GM15510 (cell line): ENCODE data around the gene HECW1.

Experiments used
- POLR2A ChIP-seq: IDR thresholded peaks from 3 replicates; pipeline ENCODE4 v1.6.1; 2011; ENCODE audit warnings: borderline replicate concordance; ENCODE audit not compliant: insufficient read length; ENCODE audit errors: extremely low read depth

The HECW1 gene

DNA sequence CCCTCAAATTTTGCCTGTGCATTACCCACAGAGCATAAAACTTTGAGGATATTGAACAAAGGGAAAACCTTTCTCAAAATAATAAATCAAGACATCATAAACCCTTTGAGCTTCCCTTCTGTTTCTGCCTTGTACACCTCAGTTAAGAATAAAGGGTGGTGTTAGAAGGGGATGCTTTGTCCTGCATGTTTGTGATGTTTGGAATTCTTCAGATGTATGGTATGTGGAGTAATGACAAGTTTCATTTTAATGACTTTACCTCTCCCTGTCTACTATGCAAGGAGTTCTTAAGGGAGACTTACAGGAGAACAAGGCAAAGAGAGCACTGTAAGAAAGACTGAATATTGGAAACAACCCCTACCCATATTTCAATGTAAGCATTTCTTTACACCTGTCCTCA is 99.2 kb downstream of the HECW1 start:
- no peak for TF ChIP-seq POLR2A

DNA sequence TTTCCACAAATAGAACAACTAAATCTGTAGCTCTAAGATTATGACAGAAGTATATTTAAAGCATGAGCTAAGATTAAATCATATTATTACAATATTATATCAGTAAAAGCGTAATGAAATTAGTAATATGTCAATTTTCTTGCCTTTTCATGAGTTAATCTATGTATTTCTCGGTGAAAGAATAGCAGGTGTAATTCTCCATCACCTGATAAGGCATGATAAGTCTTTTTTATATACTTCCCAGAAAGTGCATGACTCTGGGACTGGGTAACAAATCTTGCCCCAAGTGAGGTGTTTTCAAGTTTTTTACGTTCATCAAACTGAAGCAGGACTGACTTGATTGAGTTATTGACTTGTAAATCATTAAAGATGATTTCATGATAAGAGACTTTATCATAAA is 100.5 kb downstream of the HECW1 start:
- no peak for TF ChIP-seq POLR2A

GRCh38 chr7:43215061-43215460 is 102.6 kb downstream of the HECW1 start:
- TF ChIP-seq POLR2A = no peak

DNA sequence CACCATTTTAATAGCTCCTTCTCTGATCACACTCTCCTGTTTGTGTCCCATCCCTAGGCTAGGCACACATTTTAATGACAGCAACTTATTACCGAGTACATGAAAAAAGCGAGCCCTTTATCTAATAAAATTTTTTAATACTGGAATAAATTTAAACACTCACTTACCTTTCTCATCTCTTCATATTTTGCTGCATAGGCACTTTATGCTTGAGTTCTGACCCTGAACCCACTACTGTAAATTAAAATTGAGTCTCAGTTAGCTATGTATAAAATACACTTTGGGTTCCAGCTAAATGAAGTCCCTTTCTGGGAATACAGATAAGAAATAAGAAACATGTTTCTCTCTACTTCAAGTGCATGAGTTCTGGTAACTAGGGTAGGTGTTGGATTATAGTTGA is 104.6 kb downstream of the HECW1 start:
- TF ChIP-seq POLR2A = no peak

DNA sequence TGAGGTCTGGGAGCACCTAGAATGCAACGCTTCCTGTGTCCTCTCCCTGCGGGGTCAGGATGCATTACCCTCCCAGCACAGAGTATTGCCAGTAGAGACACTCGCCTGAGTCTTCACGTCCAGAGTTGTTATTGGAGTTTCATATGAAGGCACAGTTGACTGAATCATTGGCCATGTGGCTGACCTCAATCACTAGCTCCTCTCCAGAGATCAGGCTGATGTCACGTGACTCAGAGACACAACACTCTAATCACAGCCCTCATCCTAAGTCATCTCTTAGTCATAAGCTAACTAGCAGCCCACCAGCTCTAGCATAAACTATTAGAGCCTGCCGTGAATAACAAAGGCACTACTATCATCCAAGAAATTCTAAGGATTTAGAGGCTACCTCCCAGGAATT is 107.8 kb downstream of the HECW1 start:
- no peak for TF ChIP-seq POLR2A

GRCh38 chr7:43220742-43221141 is 108.3 kb downstream of the HECW1 start:
- no peak for TF ChIP-seq POLR2A

- no peak for TF ChIP-seq POLR2A
Measured at GRCh38 chr7:43229801-43230200, 117.4 kb downstream of the HECW1 start.

DNA sequence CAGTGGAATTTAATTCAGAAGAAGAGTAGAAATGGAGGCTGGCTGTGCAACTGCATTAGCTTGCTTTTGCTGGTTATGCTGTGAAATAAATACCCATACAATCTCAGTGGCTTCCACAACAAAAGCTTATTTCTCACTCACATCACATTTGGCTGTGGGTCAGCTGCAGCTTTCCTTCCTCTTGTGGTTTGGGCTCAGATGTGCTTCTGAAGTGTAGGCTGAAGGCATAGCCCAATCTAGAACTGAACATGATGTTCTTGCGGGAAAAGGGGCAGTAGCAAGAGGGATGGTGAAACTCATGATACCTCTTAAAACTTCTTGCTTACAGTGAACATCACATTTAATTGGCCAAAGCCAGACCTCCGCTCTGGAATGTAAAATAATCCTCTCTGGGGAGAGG is 119.9 kb downstream of the HECW1 start:
- no peak for TF ChIP-seq POLR2A

GRCh38 chr7:43234073-43234472 is 121.6 kb downstream of the HECW1 start:
- TF ChIP-seq POLR2A = no peak

GRCh38 chr7:43234968-43235367 is 122.5 kb downstream of the HECW1 start:
- TF ChIP-seq POLR2A = no peak

DNA sequence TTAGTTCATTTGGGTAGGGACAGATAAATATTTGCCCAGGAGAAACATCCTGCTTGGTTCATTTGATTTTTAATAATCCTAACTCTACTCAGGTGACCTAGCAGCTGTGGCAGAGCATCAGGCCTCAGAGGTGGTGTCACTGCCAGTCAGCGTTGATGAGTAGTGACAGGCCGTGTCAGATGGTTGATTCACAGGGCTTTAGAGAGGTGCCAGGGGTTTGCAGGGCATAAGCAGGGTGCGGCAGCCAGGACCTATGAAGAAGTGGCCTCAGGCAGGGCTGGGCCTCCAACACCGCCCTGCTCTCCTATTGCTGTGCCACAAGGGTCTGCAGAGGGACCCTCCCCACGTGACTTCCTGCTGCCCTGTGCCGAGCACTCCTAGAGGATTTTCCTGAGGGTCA is 128.1 kb downstream of the HECW1 start:
- TF ChIP-seq POLR2A = no peak

GRCh38 chr7:43242628-43243255 is 130.3 kb downstream of the HECW1 start:
- TF ChIP-seq POLR2A = no peak

- TF ChIP-seq POLR2A = no peak
Measured at GRCh38 chr7:43244232-43244631, 131.8 kb downstream of the HECW1 start.

GRCh38 chr7:43244784-43245183 is 132.3 kb downstream of the HECW1 start:
- TF ChIP-seq POLR2A = no peak

- TF ChIP-seq POLR2A = no peak
Measured at GRCh38 chr7:43247757-43248156, 135.3 kb downstream of the HECW1 start.

GRCh38 chr7:43248553-43248952 is 136.1 kb downstream of the HECW1 start:
- TF ChIP-seq POLR2A = no peak
